ENCODE measurements around the gene FRAS1.

DNA sequence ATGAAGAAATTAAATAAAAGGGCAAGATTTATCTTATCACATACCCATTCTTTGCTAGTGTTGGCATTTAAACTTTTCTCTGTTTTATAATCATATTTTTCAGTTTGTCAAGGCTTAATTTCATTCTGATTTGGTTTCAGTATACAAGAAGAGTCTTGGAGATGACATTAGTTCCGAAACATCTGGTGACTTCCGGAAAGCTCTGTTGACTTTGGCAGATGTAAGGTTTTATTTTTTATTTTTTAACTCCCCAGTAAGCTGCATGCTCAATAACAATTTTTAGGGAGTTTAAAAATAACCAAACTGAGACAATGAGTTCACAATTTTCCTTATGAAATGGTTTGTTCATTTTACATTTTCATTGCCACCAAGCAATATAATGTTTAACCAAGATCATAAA is 534.3 kb downstream of the FRAS1 start:
- TF ChIP-seq, protein P1, sequence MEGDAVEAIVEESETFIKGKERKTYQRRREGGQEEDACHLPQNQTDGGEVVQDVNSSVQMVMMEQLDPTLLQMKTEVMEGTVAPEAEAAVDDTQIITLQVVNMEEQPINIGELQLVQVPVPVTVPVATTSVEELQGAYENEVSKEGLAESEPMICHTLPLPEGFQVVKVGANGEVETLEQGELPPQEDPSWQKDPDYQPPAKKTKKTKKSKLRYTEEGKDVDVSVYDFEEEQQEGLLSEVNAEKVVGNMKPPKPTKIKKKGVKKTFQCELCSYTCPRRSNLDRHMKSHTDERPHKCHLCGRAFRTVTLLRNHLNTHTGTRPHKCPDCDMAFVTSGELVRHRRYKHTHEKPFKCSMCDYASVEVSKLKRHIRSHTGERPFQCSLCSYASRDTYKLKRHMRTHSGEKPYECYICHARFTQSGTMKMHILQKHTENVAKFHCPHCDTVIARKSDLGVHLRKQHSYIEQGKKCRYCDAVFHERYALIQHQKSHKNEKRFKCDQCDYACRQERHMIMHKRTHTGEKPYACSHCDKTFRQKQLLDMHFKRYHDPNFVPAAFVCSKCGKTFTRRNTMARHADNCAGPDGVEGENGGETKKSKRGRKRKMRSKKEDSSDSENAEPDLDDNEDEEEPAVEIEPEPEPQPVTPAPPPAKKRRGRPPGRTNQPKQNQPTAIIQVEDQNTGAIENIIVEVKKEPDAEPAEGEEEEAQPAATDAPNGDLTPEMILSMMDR (IDR thresholded peaks at IDR 0.05) = no peak
- no peak for TF ChIP-seq POLR2A (IDR thresholded peaks at IDR 0.05)
